GM21528 (cell line): ENCODE measurements around the gene STARD3.

Experiments
- ATAC-seq: cut with Tn5 transposase; IDR thresholded peaks from one replicate; pipeline ENCODE4 v1.9.1; 2021; ENCODE audit warnings: mild to moderate bottlenecking, moderate library complexity; ENCODE audit not compliant: unreplicated experiment, low FRiP score

Gene STARD3

GRCh38 chr17:39603304-39604016 is 33.5 kb upstream of the STARD3 start:
- ATAC-seq, result no peak

DNA sequence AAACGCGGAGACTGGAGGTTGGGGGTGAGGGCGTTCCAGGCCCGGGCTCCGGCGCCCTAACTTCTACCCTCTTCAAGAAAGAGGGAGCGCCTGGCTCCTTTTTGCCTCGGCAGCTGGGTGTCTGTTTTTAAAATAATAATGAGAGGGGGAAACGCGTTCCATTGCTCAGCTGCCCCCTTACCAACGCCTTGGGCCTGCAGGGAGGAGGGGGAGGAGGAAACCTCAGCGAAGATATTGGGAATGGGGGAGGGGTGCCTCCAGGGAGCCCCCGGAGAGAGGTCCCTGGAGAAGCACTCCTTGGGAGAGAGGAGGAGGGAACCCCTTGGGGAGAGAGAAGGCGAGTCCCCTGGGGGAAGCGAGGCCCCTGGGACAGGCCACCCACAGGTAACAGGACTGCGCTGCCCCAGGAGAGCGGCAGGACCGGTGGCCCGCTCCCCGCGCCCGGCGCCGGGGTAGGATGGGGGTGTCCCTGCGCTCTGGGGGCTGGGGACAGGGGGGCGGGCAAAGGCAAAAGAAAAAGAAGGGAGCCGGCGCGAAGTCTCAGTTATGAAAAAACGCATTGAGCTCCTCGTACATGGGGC is 31.9 kb upstream of the STARD3 start:
- no peak for ATAC-seq

- ATAC-seq, result no peak
Measured at GRCh38 chr17:39605492-39606433, 31.2 kb upstream of the STARD3 start.

GRCh38 chr17:39606434-39607056 is 30.4 kb upstream of the STARD3 start:
- ATAC-seq, result no peak

DNA sequence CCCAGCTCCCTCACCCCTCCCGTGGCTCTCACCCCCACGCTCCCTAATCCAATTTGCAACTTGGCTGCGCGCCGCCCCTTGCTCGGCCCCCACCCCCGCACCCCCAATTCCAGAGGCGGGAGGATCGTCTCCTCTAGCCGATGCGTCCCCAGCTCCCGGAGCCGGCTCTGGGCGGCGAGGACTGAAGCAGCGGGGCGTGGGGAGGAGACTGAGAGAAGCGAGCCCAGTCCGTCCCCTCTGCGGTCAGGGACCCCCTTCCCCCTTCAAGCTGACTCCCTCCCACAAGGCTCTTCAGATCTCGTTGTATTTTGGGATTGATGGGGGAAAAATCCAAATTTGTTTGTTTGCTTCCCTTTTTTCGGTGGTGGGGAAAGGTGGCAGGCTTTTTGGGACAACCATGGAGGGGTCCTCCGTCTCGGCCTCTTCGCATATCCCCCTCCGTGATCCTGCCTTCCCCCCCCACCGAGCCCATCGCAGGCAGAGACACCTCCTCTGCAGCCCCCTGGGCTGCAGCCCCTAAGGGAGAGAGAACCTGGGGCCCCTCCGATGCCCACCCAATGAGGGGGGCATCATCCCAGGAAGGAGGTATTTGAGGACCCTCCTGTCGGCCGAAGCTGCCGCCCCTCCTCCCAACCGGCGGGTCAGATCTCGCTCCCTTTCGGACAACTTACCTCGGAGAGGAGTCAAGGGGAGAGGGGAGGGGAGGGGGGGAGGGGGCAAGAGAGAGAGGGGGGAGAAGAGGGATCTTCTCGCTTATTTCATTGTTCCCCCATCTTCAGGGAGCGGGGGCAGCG is 29.7 kb upstream of the STARD3 start:
- ATAC-seq, result no peak

DNA sequence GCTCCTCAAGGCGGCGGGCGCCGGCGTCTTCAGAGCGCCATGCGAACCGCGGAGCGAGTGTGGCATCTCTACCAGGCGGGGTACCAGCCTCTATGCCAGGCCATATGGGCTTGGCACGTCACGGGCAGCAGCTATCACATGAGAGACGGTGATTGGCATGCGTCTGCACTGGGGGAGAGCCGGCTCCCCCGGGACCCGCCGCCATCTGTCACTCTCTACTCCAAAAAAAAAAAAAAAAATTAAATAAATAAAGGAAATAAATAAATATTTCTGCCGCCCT is 29.2 kb upstream of the STARD3 start, which contains the start of gene NEUROD2:
NEUROD2 (minus strand) TSS at position 70 of the 280 bp plus-strand sequence. CDS start 1,321 bp downstream, outside the sequence.
- no peak for ATAC-seq

DNA sequence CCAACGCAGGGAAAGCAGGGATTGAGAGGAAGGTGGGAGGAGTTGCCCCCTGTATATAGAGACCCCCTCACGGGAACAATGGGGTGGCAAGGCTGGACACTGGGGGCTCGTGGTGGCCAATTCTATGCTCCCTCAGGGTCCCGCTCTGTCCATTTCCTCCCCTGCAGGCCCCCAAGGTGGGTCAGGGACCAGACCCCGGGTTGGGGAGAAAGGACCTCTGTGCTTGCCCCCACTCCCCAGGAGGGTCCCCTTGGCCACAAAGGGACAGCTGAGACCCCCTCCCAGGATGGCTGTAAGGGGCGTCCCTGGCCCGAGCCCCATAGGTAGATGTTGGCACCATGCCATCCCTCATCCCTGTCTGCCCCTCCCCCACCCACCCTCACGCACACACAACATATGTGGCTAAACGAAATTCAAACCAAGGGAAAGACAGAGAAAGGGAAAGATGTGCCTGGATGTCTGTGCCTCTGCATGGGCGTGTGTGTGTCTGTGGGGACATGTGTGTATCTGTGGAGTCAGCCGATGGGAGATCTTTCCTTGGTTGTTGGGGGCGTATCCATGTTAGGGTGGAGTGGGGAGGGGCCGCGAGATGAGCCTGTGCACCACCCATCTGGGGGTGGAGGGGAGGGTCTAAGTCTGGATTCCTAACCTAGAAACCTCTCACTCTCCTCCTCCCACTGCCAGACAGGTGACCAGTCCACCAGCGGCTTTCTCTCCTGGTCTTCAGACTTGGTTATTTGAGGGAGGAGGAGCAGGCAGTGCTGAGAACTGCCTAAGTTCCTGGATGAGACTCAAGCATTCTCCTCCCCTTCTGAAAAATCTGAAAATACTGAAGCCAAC is 28.6 kb upstream of the STARD3 start:
- no peak for ATAC-seq

GRCh38 chr17:39609416-39610025 is 27.4 kb upstream of the STARD3 start:
- no peak for ATAC-seq

DNA sequence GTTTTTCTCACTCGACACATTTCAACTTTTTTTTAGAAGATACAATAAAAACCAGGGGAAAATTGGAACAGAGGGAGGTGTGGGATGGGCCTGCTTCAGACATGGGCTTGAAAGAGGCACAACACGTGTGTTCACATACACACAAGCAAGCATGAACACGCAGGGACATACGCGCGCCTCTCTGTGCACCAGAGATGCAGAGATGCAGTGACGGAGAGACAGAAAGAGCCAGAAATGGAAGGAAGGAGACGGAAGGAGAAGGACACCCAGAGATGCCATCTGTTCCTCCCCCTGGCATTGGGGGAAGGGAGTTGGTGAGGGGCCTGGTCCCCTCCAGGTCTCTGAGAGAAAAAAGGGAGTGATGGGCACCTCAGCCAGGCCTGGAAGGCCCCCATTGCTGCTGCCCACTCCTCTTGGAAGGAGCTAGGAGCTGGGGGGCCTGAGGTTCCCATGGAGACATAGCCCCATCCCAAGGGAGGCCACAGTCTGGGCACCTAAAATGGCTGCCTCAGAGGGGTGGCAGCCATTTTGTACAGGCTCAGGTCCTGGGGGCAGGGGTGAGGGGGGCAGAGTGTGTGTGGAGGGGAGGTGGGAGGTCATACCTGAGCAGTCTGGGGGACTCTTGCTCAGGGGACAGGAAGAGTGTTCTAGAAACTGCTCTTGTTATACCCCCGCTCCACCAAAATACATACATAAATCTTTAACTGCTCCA is 25.4 kb upstream of the STARD3 start:
- ATAC-seq, result no peak

- ATAC-seq, result no peak
Measured at GRCh38 chr17:39612291-39612894, 24.6 kb upstream of the STARD3 start.

- ATAC-seq, result no peak
Measured at GRCh38 chr17:39612935-39613464, 23.9 kb upstream of the STARD3 start.

DNA sequence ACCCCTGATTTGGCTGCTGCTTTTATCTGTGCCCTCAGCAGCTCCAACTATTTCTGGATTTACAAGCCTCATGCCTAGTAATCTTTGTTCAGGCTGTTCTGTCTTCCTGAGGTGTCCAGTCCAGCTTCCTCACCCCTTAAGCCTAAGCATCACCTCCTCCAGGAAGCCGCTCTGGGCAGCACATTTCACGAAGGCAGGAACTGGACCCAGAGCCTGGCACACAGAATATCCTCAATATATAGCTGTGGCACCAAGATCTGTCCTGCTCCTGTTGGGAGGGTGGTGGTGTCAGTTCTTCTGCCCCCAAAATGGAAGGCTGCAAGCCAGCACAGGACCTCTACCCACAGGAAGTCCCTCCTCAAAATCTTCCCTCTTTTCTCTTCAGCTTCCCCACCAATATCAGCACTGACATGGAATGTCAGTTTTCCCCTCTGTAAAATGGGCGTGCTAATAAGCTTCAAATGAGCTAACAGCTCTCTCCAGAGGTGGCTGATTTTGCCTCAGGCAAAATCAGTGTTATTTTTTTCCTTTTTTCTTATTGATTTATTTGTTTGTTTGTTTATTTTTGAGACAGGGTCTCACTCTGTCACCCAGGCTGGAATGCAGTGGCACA is 22.3 kb upstream of the STARD3 start:
- no peak for ATAC-seq

- ATAC-seq, result no peak
Measured at GRCh38 chr17:39615434-39615833, 21.5 kb upstream of the STARD3 start.

GRCh38 chr17:39617100-39617445 is 19.9 kb upstream of the STARD3 start:
- no peak for ATAC-seq

- no peak for ATAC-seq
Measured at GRCh38 chr17:39617446-39618245, 19.3 kb upstream of the STARD3 start.

- no peak for ATAC-seq
Measured at GRCh38 chr17:39618246-39618913, 18.6 kb upstream of the STARD3 start.
